NB4 (cell line): ENCODE measurements around the gene RAD18.

Source experiments
- DNase-seq: peaks from one replicate; pipeline ENCODE4 v3.0.0; 2010; ENCODE audit warnings: low read depth
- H3K4me3 ChIP-seq: one replicate; pipeline ENCODE4 v1.5.1; 2011; ENCODE audit warnings: mild to moderate bottlenecking, low read depth, low read length, moderate library complexity
- MYC ChIP-seq: IDR thresholded peaks from 2 replicates; pipeline ENCODE4 v1.6.1; 2011; ENCODE audit warnings: low read depth, low read length
- POLR2A ChIP-seq: IDR thresholded peaks from 2 replicates; pipeline ENCODE4 v1.6.1; 2011; ENCODE audit warnings: mild to moderate bottlenecking; ENCODE audit not compliant: insufficient read length; ENCODE audit errors: extremely low read depth
- TF ChIP-seq, protein P1 (sequence below): IDR thresholded peaks from one replicate; pipeline ENCODE4 v1.5.1; 2012; ENCODE audit warnings: low read depth, low read length
- TF ChIP-seq, protein P2 (sequence below): IDR thresholded peaks from 2 replicates; pipeline ENCODE4 v1.6.1; 2011; ENCODE audit warnings: low read depth, low read length

The RAD18 gene

DNA sequence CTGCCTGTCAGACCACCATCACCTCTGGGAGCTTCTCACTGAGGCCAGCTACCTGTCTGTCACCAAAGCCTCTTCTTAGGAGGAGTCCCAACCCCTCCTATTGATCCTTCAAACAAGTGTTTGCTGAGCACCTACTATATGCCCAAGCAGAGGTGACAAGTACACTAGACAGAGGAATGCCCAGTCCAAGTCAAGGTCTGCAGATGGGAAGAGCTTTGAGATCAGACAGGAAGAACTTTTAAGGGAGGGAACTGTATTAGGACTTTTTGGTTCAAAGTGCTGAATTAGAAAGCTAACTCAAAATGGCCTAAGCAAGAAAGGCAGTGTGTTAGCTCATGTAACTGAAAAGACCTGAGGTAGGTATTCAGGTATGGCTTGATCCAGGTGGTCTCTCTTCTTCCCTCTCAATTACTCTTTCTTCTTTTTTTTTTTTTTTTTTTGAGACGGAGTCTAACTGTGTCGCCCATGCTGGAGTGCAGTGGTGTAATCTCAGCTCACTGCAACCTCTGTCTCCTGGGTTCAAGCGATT lies 3.6 kb upstream of the RAD18 start:
- TF ChIP-seq POLR2A (no peak), MYC (no peak)
- TF ChIP-seq, protein P1, sequence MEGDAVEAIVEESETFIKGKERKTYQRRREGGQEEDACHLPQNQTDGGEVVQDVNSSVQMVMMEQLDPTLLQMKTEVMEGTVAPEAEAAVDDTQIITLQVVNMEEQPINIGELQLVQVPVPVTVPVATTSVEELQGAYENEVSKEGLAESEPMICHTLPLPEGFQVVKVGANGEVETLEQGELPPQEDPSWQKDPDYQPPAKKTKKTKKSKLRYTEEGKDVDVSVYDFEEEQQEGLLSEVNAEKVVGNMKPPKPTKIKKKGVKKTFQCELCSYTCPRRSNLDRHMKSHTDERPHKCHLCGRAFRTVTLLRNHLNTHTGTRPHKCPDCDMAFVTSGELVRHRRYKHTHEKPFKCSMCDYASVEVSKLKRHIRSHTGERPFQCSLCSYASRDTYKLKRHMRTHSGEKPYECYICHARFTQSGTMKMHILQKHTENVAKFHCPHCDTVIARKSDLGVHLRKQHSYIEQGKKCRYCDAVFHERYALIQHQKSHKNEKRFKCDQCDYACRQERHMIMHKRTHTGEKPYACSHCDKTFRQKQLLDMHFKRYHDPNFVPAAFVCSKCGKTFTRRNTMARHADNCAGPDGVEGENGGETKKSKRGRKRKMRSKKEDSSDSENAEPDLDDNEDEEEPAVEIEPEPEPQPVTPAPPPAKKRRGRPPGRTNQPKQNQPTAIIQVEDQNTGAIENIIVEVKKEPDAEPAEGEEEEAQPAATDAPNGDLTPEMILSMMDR = no peak
- TF ChIP-seq, protein P2, sequence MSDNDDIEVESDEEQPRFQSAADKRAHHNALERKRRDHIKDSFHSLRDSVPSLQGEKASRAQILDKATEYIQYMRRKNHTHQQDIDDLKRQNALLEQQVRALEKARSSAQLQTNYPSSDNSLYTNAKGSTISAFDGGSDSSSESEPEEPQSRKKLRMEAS = no peak
- H3K4me3 ChIP-seq = no peak overlapping the region
- no peak for DNase-seq

DNA sequence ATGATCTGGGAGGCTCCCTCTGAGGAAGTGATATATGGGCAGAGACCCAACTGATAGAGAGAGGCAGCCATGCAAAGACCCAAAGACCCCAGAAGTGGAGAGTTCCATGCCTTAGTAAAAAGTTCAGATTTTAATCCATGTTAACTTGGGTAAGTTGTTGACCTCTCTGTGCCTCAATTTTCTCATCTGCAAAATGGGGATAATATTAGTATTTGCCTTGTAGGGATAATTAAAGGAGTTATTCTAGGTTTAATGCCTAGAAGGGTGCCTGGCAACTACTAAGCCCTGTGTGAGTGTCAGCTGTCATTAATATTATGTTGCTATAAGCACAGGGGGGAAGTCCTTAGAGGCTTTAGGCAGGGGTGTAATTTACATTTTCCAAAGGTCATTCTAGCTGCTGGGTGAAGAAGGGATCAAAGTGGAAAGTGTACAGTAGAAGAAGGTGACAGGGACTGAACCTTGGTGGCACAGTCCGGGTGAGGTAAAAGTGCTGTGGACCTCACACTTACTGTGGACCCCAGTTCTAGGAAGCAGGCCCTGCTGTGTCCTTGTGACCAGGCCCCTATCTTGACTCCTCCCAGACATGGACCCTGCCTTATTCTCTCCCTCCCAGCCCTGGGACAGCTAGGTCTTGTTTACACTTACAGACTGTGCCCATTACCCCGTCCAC lies 3.0 kb upstream of the RAD18 start:
- DNase-seq = no peak
- TF ChIP-seq, protein P2 = no peak
- TF ChIP-seq, protein P1 = no peak
- TF ChIP-seq POLR2A = no peak
- TF ChIP-seq MYC = no peak
- H3K4me3 ChIP-seq = no peak overlapping the region

DNA sequence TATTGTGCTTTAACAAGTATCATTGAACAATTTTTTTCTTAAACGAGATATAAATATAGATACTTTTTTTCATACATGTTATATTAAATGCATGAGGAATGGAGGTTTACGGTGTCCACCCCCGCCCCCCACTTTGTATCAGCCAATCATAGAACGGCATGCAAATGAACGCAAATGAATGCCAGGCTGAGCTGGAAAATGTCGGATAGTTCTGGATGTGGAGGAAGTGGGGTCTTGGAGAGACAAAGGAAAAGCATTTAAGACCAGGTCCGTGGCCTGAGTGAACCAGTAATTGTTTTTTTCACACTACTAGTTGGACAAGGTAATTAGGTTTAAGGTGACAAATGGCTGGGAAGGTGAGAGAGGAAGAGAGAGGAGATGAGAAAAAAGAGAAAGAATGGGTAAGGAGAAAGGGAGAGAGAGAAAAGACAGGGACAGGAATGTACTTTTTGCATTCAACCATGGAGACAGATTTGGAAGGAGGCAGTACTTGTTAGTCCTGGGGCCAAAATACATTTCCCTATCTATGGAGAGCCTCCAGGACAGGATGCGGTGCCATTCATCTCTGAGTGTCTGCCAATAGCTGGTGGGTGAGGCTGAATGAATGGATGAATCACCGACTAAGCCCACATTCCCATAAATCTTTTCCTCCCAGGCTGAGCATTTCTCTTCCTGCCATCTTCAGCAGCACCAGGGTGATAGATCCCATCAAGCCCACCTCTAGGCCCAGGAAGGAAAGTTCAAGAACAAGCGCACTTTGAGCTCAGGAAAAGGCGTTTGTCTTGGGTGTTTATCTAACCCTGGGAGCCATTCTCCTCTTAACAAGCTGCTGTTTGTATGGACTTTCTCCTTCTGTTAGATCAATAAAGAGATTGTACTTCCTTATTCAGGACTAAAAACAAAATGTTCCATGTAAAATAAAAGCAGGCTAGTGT lies 1.4 kb upstream of the RAD18 start:
- DNase-seq = no peak
- TF ChIP-seq MYC (no peak), POLR2A (no peak)
- TF ChIP-seq, protein P2 = no peak
- TF ChIP-seq, protein P1 = no peak
- no peak overlapping the region for H3K4me3 ChIP-seq

DNA sequence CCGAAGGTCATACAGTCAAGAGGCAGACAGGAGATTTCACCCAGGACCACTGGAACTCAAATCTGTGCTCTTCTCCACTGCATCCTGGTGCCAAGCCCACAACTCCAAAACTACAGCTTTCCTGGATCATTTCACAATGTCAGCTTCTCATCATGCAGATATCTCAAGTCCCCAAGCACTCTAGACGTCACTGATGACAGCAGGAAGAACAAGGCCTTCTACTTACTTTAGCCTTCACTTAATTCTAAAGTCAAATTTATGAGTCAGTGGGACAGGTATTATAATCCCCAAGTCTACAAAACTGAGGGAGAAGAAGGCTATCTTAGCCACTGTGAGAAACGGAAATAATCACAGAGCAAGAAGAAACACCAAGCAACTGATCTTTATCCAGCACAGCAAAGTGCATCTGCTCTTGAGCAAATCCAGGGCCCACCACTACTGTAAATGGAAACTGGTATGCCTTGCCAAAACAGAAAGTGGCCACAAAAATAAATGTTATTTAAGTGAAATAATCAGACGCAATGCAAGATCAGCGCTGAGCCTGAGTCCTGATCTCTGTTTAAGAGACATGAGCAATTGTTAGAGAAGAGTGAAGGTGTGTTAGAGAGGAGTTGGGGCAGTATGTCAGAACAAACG lies 928 bp downstream of the RAD18 start:
- DNase-seq = no peak
- H3K4me3 ChIP-seq = peak overlapping the region; percentile 72
- TF ChIP-seq, protein P1 = no peak

DNA sequence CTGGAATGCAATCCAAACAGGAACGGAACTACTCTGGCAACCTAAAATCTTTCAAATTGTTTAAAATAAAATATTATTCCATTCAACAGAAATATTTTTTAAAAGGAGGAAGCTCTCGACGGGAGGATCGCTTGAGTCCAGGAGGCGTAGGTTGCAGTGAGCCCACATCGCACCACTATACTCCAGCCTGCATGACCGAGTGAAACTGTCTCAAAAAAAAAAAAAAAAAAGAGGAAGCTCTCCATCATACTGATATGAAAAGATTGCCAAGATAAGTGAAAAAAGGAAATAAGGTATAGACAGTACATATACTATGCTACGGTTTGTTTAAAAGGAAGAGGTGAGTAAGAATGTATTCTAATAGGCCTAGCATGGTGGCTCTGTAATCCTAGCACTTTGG lies 3.6 kb downstream of the RAD18 start:
- TF ChIP-seq MYC = no peak
- TF ChIP-seq, protein P2 = no peak
- TF ChIP-seq, protein P1 = no peak
- no peak for TF ChIP-seq POLR2A
- DNase-seq = peak; percentile 80
- H3K4me3 ChIP-seq = peak overlapping the region; percentile 37
